Testis (tissue), 2 donors: ENCODE results near the gene TNFSF10.

Experiments
- CTCF ChIP-seq, 3 experiments: fragments of 450-650 bp in 2 of 3; fragments of 200-600 bp in 1 of 3; sonication (generic) in 1 of 3; IDR thresholded peaks; one replicate each; pipeline ENCODE4 v1.5.1; 2016 to 2019; ENCODE audit warnings: antibody characterized with exemption in 3 of 3, mild to moderate bottlenecking in 2 of 3, moderate library complexity in 1 of 3
- POLR2A ChIP-seq: fragments of 450-650 bp; IDR thresholded peaks from one replicate; pipeline ENCODE4 v1.6.1; 2017; ENCODE audit warnings: antibody characterized with exemption, mild to moderate bottlenecking, moderate library complexity

GRCh38 chr3:172536993-172537419, 13.8 kb upstream of the TNFSF10 start:
- TF ChIP-seq CTCF (IDR thresholded peaks at IDR 0.05) (no peak), POLR2A (no peak)
